HG03378 (cell line): ENCODE data around the gene CENPP.
"Not testable (repeated sequence)": the region's sequence is repeated elsewhere in the genome, so short reads cannot be mapped to it uniquely, and the experiment has no call there.

Experiments
- ATAC-seq: cut with Tn5 transposase; IDR thresholded peaks from one replicate; pipeline ENCODE4 v1.9.1; 2021; ENCODE audit warnings: mild to moderate bottlenecking, moderate library complexity; ENCODE audit not compliant: unreplicated experiment

CENPP gene

DNA sequence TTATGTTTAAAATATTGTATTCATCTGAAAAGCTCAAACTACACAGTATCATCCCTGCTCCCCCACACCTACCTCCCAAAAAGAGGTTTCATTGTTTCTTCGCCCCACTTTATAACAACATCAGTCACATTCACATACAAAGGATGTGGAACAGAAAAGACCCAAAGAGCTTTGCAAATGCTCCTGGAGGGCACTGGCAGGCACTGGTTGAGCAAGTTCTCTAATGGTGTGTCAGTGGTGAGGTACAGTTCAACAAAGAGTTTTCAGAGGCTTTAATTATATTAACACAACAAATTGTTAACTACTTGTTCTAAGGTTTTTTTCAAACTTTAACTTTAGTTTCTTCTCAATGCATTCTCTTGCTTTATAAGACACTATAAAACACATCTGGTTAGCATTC is 264.2 kb downstream of the CENPP start:
- no peak for ATAC-seq

DNA sequence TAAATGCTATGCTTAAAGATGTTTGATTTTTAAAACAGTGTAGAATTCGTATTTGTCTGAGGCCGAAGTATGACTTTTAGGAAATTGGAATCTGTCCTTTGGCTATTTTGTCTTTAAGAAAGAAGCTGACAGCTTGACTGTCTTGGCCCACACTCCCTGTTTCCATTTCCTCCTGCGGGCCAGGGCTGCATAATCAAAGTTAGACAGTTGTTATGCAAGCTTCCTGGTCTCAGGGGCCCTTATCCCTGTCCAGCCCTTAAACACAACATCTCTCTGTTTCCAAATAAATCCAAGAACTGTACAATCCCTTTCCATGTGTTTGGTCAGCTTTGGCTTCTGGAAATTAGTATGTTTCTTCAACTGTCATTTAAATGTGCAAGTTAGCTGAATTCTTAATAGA is 264.6 kb downstream of the CENPP start:
- no peak for ATAC-seq

DNA sequence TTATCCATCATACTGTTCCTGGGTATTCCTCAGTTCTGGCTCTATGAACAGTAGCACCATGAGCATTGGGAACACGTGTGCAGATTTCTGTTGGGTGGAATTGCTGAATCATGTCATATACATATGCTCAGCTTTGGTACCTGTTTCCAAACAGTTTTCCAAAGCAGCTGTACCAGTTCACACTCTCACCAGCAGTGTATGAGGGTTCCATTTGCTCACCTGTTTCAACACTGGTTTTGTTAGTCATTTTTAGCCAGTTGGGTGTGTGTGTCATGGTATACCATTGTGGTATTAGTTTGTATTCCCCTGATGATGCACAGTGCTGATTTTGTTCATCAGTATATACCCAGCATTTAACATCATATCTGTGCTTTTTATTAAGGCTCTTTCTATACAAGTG is 266.8 kb downstream of the CENPP start:
- ATAC-seq = no peak

DNA sequence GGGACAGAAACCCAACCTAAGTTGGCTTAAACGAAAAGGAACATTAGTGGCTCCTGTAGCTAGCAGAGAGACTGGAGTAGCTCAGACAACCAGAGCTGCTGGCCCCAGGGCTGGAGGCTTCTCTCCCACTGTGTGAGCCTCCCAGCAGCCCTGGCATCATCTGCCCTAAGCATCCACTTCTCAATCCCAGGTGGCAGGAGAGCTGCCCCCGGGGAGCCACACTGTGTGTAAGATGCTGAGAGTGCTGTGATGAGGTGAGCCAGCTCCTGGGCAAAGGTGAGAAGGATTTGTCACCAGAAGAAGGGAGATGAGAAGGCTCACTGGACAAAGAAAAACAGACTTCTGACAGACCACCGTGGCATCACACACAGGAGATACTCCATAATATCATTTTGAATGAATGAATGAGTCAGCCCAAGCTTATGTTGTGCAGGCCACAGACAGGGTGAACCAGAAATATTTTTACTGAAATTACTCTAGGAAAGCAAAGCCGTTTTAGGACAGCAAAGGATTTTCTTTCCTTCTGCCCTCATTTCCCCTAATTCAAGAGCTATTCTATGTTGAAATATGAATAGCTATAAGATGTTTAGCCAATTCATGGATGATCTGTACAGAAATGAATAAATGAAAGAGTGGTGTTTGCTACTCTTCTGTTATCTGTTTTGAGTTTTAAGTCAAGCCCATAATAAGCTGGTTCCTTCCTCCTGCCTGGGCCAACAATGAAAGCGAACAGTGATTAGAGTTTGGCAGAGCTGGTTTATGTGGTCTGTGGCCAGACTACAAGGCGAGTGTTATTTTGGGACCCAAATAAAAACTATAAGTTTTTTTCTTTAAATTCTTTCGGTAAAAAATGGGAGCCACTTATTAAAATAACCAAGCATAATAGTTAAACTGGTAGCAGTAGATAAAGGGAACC is 267.5 kb downstream of the CENPP start:
- no peak for ATAC-seq

DNA sequence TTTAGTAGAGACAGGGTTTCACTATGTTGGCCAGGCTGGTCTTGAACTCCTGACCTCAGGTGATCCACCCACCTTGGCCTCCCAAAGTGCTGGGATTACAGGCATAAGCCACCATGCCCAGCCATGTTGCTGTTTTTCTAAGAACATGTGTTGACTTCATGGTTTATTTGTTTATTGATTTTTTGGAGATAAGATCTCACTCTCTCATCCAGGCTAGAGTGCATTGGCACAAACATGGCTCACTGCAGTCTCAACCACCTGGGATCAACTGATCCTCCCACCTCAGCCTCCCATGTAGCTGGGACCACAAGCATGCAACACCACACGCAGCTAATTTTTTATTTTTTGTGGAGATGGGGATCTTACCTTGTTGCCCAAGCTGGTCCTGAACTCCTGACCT is 269.3 kb downstream of the CENPP start:
- ATAC-seq = not testable (repeated sequence)

DNA sequence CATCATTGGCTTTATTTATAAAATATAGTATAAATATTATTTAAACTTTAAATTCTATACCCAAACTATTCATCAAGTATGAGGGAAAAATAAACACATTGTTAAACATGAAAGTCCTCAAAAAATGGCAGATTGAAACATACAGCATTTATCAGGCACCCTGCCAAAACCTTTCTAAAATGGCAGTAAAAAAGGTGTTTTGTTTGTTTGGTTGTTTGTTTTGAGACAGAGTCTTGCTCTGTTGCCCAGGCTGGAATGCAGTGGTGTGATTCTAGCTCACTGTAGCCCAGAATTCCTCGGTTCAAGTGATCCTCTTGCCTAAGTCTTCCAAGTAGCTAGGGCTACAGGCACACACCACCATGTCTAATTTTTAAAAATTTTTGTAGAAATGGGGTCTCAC is 270.2 kb downstream of the CENPP start:
- ATAC-seq = no peak

DNA sequence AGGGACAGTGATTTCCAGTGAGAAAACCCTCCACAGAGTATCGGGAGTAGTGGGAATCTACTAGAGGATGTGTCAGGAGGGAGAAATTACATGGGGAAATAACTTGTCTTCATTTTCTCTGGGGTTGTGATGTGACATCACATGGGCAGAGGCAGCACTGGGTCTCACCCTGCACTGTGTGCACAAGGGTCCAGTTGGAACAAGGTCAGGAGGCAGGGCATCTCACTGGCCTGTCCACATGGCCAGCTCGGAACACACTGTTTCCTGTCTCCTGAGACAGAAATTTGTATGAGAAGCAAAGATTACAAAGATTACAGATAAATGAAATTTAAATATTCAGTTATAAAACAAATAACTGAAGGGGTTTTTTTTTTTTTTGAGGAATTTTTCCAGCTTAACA is 272.6 kb downstream of the CENPP start:
- ATAC-seq = no peak

DNA sequence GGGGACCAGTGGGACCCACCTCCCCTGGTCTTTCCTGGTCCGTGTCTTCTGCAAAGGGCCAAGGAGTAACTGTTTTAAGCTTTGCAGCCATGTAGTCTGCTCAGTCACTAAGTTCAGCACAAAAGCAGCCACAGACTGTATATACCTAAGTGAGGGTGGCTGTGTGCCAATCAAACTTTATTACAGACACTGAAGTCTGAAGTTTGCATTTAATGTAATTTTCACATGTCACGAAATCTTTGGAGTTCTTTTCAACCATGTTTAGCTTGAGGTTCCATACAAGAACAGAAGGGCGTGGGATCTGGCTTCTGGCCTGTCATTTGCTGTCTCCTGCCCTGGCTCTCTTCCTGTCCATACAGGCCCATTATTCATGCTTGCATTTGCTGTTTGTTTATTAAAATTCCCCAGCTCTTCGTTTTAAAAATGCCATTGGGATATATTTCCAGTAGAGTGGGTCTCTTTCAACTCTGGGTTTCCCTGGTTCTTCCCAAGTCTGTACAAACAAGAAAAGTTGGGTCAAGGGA is 274.2 kb downstream of the CENPP start:
- no peak for ATAC-seq

DNA sequence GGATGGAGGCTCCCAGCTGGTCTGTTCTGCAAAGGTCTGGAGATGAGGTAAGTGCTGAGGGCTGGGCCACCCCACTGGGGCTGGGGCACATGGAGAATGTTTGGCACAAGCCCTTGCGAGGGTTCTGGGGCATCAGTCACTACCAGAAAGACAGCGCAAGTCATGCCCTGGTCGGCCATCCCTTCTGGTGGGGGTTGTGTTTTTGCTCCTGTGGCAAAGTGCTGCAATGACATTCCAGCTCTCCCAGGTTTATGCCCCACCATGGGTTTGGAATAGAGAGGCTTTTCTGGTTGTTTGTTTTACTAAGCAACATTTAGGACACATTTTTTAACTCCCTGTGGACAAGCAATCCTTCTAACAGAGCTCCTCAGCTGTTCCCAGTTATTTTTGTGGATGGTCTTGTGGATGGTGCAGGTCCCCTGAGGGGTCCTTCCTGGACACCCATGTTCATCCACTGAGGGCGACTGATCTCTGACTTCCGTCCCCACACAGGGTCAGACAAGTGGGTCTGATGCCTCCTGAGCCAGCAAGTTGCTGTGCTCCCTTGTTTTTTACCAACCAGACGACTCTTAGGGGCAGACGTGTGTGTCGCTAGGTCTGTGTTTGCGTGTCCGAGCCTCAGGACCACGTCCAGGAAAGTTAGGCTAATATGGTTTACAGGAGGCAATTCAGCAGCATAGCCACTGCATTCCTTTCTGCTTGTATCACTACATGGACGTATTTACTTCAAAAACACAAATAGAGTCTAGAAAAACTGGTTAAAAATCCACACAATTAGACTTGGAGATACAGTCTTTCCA is 274.9 kb downstream of the CENPP start:
- ATAC-seq = no peak

DNA sequence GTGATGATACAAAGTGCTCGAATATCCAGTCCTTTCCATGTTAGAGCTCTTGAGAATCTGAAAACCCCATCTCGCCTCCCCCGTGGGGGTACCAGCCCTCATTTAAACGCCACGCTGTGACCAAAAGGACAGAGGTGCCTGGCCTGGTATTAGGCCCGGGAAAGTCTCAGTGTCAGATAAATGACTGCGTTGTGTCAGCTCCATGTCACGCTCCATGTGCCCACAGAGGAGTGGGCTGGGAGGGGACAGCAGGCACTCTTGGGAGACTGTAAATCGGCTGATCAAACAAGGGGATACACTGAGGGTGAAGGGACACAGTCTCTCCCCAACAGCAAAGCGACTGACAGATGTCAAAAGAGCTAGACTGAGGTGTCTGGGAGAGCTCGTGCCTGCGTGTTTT is 275.7 kb downstream of the CENPP start:
- no peak for ATAC-seq

DNA sequence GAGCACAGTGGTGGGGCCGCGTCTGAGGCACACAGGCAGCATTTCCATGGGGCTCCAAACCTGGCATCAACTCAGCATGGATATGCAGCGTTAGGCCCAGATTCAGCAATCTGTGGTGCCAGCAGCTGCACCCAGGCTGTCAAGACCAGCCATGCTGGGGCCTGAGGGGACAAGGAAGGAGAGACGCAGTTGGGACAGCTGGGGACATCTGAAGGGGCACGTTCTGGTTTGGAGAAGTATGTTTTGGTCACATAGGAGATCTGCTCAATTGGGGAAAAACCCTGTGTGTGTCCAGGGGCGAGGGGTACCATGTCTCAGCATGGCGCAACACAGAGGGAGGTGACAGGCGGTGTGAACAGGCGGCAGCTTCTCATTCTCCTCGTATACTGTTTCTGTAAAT is 276.7 kb downstream of the CENPP start:
- no peak for ATAC-seq

DNA sequence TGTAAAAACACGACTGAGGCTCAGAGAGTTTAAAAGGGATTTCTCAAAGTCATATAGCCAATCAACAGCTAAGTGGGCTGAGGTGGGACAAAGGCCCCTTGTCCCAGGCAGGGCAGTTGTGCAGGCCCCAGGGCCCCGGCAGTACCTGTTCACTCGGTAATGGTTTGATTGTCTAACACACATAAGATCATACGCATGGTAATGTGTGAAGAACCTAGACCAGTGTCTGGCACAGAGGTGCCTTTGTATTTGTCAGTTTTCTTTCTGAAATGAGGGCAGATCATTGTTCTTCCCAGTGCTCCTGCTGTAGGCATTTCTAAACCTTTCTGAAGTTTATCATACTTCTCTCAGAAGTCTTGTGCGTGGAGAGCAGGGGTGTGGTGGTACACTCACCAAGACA is 277.3 kb downstream of the CENPP start:
- ATAC-seq = no peak

DNA sequence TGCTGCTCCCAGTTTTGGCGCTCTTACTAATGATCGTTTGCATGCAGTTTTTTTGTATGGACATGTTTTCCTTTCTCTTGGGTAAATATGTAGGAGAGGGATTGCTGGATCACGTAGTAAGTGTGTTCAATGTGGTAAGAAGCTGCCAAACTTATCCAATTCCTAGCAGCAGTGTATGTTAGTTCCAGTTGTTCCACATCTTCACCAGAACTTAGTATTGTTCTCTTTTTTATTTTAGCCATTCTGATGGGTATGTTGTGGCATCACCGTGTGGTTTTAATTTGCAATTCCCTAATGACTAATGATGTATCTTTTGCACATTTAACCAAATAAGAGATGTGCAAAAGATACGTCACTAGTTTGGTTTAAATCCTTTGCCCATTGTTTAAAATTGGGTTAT is 278.2 kb downstream of the CENPP start:
- ATAC-seq = no peak

DNA sequence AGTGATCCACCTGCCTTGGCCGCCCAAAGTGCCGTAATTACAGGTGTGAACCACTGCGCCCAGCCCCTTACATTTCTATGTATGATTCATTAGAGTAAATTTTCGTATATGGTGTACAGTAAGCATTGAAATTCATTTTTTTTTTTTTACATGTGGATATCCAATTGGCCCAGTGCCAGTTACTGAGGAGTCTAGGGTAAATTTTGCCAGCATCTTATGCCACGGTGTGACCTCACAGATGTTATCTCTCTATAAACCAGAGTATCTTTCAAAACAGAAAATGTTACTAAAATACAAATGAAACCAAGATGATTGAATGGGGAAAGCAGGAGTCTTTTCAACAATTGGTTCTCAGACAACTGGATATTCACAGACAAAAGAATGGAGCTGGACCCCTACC is 279.5 kb downstream of the CENPP start:
- no peak for ATAC-seq

DNA sequence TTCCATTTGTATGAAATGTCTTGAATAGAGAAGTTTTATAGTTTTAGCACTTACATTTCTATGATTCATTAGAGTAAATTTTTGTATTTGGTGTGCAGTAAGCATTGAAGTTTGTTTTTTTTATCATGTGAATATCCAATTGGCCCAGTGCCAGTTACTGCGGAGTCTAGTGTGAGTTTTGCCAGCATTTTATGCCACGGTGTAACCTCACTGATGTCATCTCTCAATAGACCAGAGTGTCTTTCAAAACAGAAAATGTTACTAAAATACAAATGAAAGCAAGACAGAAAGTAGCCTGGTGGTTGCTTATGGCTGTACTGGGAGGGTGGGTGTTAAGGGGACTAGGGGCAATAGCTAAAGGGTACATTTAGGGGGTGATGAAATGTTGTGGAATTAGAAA is 281.3 kb downstream of the CENPP start:
- no peak for ATAC-seq

DNA sequence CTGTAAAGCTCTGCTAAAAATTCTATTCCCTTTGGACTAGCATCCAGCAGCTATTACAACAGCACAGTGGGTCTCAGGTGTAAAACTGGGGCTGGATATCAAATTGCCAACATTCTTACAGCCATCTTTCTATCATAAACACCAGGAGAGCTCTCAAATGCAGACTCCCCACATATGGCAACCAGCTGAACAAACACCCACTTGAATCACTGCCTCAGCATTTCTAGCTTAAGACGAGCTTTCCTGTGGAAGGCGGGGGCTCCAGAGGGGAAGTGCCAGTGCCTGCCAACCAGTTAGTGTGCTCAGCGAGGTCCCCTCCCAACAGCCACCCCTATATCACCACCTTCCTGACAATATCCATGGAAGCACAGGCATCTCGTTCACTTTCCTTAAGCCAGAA is 282.0 kb downstream of the CENPP start:
- ATAC-seq = no peak

DNA sequence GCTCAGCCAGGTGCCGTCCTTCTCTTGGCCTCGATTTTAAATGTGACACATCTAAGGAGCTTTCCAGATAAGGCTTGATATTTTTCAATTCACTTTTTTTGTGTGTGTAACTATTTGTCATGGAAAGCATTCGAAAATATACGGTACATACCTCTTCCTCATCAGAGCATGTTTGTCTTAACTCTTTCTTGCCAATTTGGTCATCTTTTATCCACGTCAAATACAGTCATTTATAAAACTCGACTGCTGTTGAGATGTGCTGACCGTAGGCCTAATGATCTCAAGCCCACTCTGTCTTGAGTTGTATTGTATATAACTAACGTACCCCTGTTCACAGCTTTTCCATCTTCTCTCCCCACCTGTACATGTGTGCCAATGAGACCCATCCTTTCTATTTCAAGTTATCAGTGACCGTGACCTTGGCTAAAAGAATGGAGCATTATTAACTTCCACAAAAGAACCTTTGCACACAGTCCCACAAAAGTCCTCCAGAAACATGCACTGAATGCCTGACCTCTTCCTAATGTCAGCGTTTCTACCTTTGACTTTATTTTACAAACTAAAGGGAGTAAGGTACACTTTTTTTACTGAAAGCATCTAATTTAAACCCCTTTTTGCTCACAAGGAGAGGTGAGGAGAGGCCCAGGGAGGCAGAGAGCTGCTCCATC is 282.6 kb downstream of the CENPP start:
- ATAC-seq = no peak

DNA sequence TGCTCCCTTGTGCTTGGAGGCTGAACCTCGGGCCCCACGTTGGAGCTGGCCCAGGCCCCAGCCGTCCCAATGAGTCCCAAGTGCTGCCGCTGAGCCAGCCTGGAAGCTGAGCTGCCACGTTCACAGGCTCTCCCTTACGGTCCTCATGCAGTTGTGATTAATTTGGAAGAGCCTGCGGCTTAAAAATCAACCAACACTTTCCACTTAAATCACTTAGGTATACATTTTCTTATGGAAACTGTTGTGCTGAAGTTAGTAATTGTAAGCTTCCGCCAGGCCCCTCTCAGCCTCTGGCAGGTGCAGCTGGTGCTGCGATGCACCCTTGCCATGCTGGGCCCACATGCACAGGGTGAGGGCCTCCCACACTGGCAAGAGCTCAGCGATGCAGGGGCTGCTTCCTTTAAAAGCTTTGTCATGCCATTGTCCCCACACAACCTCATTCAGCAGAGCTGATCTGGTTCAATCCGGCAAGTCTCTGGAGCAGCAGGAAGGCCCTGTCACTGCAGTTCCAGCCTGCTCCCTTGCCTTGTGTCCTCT is 283.2 kb downstream of the CENPP start:
- ATAC-seq = no peak

DNA sequence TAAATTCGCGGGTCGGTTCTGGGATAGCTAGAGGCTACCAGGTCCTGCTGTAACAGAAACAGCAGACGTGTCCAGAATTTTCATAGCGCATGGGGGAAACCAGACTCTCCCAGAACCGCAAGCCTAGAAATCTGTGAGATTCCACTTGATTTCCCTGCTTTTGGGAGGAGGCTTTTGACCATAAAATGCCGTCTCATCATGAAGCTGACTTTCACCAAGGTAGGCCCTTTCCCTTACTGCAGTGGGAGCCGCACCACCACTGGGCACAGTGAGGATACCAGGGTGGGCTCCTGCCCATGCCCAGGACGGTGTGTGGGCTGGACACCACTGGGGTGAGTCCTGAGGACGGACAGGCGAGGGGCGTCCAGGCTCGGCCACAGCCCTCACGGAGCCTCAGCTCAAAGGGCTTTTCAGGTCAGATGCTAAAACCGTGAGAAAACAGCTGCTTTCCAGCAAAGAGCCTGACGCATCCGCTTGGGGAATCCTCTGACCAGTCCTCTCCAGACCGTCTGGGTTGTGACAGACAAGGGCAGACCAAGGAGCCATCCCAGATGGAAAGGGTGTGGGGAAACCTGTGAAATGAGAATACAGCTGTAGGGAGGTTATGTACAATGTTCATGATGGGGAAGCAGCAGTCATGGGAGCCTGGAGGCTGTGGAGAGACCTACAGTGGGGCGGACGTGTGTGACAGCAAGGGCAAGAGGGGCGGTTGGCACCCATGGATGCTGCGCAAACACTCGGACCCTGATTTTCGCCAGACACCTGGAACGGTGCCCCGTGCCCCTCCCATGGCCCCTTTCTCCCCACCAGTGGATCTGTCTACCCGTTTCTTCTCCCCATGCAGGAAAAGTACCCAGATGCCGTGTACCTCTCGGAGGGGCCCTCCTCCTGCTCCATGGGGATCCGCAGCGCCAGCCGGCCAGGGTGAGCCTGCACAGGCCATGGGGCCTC is 285.0 kb downstream of the CENPP start:
- no peak for ATAC-seq
